WTC11 (cell line): ENCODE measurements around the gene SMCO1. TPM values are rescaled to one million over a fixed set of nuclear protein-coding genes. Genes with fewer than 3 reads are reported as not detected.
"Not testable (repeated sequence)": the region's sequence is repeated elsewhere in the genome, so short reads cannot be mapped to it uniquely, and the experiment has no call there.

Experiments
- ATAC-seq: fragments of 200-7000 bp; cut with Tn5 transposase; 2 replicates; pipeline ENCODE4 v1.10.0; 2021; ENCODE audit warnings: mild to moderate bottlenecking, moderate library complexity
- CTCF ChIA-PET: fragments of 300-600 bp; sonication (Branson Sonifier 250); formaldehyde crosslinking; loops from one replicate; lab custom pipeline; 2021; ENCODE audit warnings: antibody characterized with exemption; lab: Charles Lee
- POLR2A ChIA-PET: fragments of 350-600 bp; sonication (Branson Sonifier 250); formaldehyde crosslinking; loops from one replicate; lab custom pipeline; 2021; ENCODE audit warnings: antibody characterized with exemption; lab: Charles Lee
- DNase-seq: peaks from one replicate; pipeline ENCODE4 v3.0.0; 2021; ENCODE audit warnings: low spot score
- H3K27ac Mint-ChIP-seq: 2 replicates; pipeline ENCODE4 v1.8.0; 2021; ENCODE audit warnings: mixed read lengths
- H3K27me3 Mint-ChIP-seq: 2 replicates; pipeline ENCODE4 v1.8.0; 2021; ENCODE audit warnings: low read depth, mild to moderate bottlenecking, moderate library complexity, mixed read lengths
- H3K36me3 Mint-ChIP-seq: 2 replicates; pipeline ENCODE4 v1.8.0; 2021; ENCODE audit warnings: mixed read lengths
- H3K4me1 Mint-ChIP-seq: 2 replicates; pipeline ENCODE4 v1.8.0; 2022; ENCODE audit warnings: mixed read lengths
- H3K4me3 Mint-ChIP-seq: 2 replicates; pipeline ENCODE4 v1.8.0; 2021; ENCODE audit warnings: mild to moderate bottlenecking, moderate library complexity, mixed read lengths
- H3K9me3 Mint-ChIP-seq: 2 replicates; pipeline ENCODE4 v1.8.0; 2021; ENCODE audit warnings: mixed read lengths
- CREB1 ChIP-seq: sonication (generic); formaldehyde crosslinking; IDR thresholded peaks from 2 replicates; pipeline ENCODE4 v1.8.0; 2023; ENCODE audit warnings: mild to moderate bottlenecking, missing genetic modification reagents
- CREM ChIP-seq: sonication (generic); formaldehyde crosslinking; IDR thresholded peaks from 2 replicates; pipeline ENCODE4 v1.8.1; 2022; ENCODE audit warnings: mild to moderate bottlenecking, missing genetic modification reagents, moderate library complexity
- IRF2 ChIP-seq: sonication (generic); formaldehyde crosslinking; IDR thresholded peaks from 2 replicates; pipeline ENCODE4 v1.8.0; 2022; ENCODE audit warnings: low read depth, missing genetic modification reagents, borderline replicate concordance
- MXD4 ChIP-seq: fragments of 250-450 bp; sonication (Bioruptor Pico); IDR thresholded peaks from 2 replicates; pipeline ENCODE4 v1.8.0; 2021; ENCODE audit warnings: mild to moderate bottlenecking, moderate library complexity, borderline replicate concordance
- NR2C2 ChIP-seq: sonication (generic); formaldehyde crosslinking; IDR thresholded peaks from 2 replicates; pipeline ENCODE4 v1.8.0; 2022; ENCODE audit warnings: mild to moderate bottlenecking, missing genetic modification reagents
- RORB ChIP-seq: fragments of 250-450 bp; sonication (Bioruptor Pico); IDR thresholded peaks from 2 replicates; pipeline ENCODE4 v1.9.0; 2021; ENCODE audit warnings: mild to moderate bottlenecking
- TCF7 ChIP-seq: sonication (generic); formaldehyde crosslinking; IDR thresholded peaks from 2 replicates; pipeline ENCODE4 v1.8.0; 2022; ENCODE audit warnings: mild to moderate bottlenecking, low read depth, missing genetic modification reagents, moderate library complexity
- ZNF138 ChIP-seq: sonication (generic); formaldehyde crosslinking; conservative IDR thresholded peaks from 2 replicates; pipeline ENCODE4 v1.8.1; 2022; ENCODE audit warnings: mild to moderate bottlenecking, moderate library complexity, missing genetic modification reagents
- ZNF416 ChIP-seq: fragments of 250-450 bp; sonication (Bioruptor Pico); IDR thresholded peaks from 2 replicates; pipeline ENCODE4 v1.9.0; 2021; ENCODE audit warnings: mild to moderate bottlenecking, inconsistent platforms
- total RNA-seq: library from RNA; stranded (reverse); gene quantifications from 3 replicates; pipeline ENCODE4 v1.2.3, GENCODE V29; 2021
- TF ChIP-seq, protein P1 (sequence below): sonication (generic); formaldehyde crosslinking; conservative IDR thresholded peaks from 2 replicates; pipeline ENCODE4 v1.8.1; 2022; ENCODE audit warnings: mild to moderate bottlenecking, missing genetic modification reagents
- TF ChIP-seq, protein P2 (sequence below): sonication (generic); formaldehyde crosslinking; IDR thresholded peaks from 2 replicates; pipeline ENCODE4 v1.8.0; 2022; ENCODE audit warnings: mild to moderate bottlenecking, missing genetic modification reagents
- TF ChIP-seq, protein P3 (sequence below): sonication (generic); formaldehyde crosslinking; IDR thresholded peaks from 2 replicates; pipeline ENCODE4 v1.8.0; 2022; ENCODE audit warnings: mild to moderate bottlenecking, missing genetic modification reagents
- TF ChIP-seq, protein P4 (sequence below): sonication (generic); formaldehyde crosslinking; IDR thresholded peaks from 2 replicates; pipeline ENCODE4 v1.8.0; 2023; ENCODE audit warnings: mild to moderate bottlenecking, missing genetic modification reagents
- TF ChIP-seq, protein P5 (sequence below): sonication (generic); formaldehyde crosslinking; IDR thresholded peaks from 2 replicates; pipeline ENCODE4 v1.8.1; 2023; ENCODE audit warnings: mild to moderate bottlenecking, missing genetic modification reagents, moderate library complexity

SMCO1 gene
- total RNA-seq, 1 experiment from 2014 or later: not detected

DNA sequence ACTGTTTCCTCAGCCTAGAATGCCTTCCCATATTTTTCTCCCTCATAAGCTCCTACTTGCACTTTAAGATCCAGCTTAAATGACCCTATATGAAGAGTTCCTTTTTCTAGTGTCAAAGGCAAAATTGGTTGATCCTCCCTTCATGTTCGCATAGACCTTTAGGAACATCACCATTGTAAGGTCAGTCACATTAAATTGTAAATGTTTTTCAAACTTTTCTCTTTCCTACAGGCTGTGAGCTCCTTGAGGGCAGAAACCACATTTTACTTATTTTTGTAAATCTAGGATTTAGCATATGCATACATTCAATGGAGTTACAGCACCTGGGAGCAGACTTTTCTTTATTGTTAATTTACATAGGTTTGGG lies 813 bp downstream of the SMCO1 start (continued):
- TF ChIP-seq CREB1 (CRISPR knock-in tag) (no peak), IRF2 (CRISPR knock-in tag) (no peak), ZNF138 (CRISPR knock-in tag) (no peak), MXD4 (CRISPR knock-in tag) (no peak)
- TF ChIP-seq, protein P1, sequence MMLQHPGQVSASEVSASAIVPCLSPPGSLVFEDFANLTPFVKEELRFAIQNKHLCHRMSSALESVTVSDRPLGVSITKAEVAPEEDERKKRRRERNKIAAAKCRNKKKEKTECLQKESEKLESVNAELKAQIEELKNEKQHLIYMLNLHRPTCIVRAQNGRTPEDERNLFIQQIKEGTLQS (CRISPR knock-in tag): no peak
- TF ChIP-seq, protein P2, sequence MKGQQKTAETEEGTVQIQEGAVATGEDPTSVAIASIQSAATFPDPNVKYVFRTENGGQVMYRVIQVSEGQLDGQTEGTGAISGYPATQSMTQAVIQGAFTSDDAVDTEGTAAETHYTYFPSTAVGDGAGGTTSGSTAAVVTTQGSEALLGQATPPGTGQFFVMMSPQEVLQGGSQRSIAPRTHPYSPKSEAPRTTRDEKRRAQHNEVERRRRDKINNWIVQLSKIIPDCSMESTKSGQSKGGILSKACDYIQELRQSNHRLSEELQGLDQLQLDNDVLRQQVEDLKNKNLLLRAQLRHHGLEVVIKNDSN (CRISPR knock-in tag): no peak

DNA sequence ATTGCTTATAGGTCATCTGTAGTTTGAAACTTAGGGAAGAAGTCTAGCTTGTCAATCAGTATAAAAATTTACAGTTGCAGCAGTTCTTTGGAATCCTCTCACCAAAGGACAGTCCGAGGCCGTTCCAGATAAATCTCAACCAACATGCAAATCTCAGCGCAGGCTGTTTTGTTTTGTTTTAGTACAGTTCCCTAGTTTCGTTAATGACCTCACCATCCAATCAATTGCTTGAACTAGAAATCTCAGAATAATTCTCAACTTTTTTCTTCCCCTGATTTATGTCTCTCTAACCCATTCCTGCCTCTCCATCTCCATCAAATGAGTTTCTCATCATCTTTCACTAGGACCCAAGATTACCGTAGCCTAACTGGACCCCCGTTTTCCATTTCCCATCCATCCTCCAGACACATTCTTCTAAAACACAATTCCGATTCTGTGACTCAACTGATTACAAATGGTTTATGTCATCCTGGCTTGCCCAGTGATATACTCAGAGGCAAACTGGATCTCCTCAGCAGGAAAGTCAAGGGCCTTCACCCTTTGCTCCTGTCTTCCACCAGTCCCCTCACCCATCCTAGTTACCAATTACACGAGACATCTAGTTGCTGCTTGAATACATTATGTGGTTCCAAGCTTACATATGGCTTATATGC lies 1.3 kb downstream of the SMCO1 start:
- POLR2A ChIA-PET: interaction anchor here (0.6 kb wide), 1 partner anchor 356 kb away, joined by 4 read pairs; no protein-coding TSS in a partner anchor
- TF ChIP-seq TCF7 (CRISPR knock-in tag) (no peak), CREM (CRISPR knock-in tag) (no peak), ZNF416 (CRISPR knock-in tag) (no peak), NR2C2 (CRISPR knock-in tag) (no peak), RORB (CRISPR knock-in tag) (no peak)
- TF ChIP-seq, protein P3, sequence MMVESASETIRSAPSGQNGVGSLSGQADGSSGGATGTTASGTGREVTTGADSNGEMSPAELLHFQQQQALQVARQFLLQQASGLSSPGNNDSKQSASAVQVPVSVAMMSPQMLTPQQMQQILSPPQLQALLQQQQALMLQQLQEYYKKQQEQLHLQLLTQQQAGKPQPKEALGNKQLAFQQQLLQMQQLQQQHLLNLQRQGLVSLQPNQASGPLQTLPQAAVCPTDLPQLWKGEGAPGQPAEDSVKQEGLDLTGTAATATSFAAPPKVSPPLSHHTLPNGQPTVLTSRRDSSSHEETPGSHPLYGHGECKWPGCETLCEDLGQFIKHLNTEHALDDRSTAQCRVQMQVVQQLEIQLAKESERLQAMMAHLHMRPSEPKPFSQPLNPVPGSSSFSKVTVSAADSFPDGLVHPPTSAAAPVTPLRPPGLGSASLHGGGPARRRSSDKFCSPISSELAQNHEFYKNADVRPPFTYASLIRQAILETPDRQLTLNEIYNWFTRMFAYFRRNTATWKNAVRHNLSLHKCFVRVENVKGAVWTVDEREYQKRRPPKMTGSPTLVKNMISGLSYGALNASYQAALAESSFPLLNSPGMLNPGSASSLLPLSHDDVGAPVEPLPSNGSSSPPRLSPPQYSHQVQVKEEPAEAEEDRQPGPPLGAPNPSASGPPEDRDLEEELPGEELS (CRISPR knock-in tag): no peak
- TF ChIP-seq, protein P4, sequence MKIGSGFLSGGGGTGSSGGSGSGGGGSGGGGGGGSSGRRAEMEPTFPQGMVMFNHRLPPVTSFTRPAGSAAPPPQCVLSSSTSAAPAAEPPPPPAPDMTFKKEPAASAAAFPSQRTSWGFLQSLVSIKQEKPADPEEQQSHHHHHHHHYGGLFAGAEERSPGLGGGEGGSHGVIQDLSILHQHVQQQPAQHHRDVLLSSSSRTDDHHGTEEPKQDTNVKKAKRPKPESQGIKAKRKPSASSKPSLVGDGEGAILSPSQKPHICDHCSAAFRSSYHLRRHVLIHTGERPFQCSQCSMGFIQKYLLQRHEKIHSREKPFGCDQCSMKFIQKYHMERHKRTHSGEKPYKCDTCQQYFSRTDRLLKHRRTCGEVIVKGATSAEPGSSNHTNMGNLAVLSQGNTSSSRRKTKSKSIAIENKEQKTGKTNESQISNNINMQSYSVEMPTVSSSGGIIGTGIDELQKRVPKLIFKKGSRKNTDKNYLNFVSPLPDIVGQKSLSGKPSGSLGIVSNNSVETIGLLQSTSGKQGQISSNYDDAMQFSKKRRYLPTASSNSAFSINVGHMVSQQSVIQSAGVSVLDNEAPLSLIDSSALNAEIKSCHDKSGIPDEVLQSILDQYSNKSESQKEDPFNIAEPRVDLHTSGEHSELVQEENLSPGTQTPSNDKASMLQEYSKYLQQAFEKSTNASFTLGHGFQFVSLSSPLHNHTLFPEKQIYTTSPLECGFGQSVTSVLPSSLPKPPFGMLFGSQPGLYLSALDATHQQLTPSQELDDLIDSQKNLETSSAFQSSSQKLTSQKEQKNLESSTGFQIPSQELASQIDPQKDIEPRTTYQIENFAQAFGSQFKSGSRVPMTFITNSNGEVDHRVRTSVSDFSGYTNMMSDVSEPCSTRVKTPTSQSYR (CRISPR knock-in tag): no peak
- TF ChIP-seq, protein P5, sequence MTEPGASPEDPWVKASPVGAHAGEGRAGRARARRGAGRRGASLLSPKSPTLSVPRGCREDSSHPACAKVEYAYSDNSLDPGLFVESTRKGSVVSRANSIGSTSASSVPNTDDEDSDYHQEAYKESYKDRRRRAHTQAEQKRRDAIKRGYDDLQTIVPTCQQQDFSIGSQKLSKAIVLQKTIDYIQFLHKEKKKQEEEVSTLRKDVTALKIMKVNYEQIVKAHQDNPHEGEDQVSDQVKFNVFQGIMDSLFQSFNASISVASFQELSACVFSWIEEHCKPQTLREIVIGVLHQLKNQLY (CRISPR knock-in tag): no peak
- Mint-ChIP-seq H3K9me3 (peaks cover 30% of the 10 kb centered on the region), H3K4me1 (peaks cover 8% of the 10 kb centered on the region), H3K27me3 (0 out of 2 replicates have a peak, but pooled peaks cover 5% of the 10 kb centered on the region), H3K27ac (no peak overlapping the region), H3K4me3 (no peak overlapping the region), H3K36me3 (peaks cover 19% of the 10 kb centered on the region)
- CTCF ChIA-PET: interaction anchor here (0.6 to 3.1 kb wide), 2 partner anchors 9 to 254 kb away, joined by 3 to 12 read pairs; no protein-coding TSS in a partner anchor
- ATAC-seq (no peak), DNase-seq (no peak)

DNA sequence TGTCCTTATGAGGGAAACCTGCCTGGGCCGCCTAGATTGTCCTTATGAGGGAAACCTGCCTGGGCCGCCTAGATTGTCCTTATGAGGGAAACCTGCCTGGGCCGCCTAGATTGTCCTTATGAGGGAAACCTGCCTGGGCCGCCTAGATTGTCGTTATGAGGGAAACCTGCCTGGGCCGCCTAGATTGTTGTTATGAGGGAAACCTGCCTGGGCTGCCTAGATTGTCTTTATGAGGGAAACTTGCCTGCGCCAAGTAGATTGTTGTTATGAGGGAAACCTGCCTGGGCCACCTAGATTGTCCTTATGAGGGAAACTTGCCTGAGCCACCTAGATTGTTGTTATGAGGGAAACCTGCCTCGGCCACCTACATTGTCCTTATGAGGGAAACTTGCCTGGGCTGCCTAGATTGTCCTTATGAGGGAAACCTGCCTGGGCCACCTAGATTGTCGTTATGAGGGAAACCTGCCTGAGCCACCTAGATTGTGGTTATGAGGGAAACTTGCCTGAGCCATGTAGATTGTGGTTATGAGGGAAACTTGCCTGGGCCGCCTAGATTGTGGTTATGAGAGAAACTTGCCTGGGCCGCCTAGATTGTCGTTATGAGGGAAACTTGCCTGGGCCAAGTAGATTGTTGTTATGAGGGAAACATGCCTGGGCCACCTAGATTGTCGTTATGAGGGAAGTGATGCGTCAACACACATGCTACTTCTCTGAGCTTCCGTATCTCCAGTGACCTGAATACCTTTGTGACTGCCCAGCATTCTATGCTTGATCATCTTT lies 3.3 kb downstream of the SMCO1 start:
- CTCF ChIA-PET: interaction anchor here (3.1 kb wide), 1 partner anchor 11 kb away, joined by 12 read pairs; no protein-coding TSS in a partner anchor
- not testable (repeated sequence) for H3K4me3 Mint-ChIP-seq, DNase-seq, H3K27ac Mint-ChIP-seq, H3K27me3 Mint-ChIP-seq, H3K4me1 Mint-ChIP-seq, ATAC-seq
- POLR2A ChIA-PET: interaction anchor here (0.7 kb wide), 2 partner anchors 56 to 71 kb away, joined by 4 to 5 read pairs; no protein-coding TSS in a partner anchor
- H3K36me3 Mint-ChIP-seq: peaks cover 11% of the 10 kb centered on the region
- H3K9me3 Mint-ChIP-seq: peaks cover 25% of the 10 kb centered on the region

DNA sequence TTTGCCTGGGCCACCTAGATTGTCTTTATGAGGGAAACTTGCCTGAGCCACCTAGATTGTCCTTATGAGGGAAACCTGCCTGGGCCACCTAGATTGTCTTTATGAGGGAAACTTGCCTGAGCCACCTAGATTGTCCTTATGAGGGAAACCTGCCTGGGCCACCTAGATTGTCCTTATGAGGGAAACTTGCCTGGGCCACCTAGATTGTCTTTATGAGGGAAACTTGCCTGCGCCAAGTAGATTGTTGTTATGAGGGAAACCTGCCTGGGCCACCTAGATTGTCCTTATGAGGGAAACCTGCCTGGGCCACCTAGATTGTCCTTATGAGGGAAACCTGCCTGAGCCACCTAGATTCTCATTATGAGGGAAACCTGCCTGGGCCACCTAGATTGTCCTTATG lies 4.0 kb downstream of the SMCO1 start:
- CTCF ChIA-PET: interaction anchor here (1.5 kb wide), 1 partner anchor 18 kb away, joined by 3 read pairs; no protein-coding TSS in a partner anchor
- H3K4me1 Mint-ChIP-seq, POLR2A ChIA-PET, ATAC-seq, H3K4me3 Mint-ChIP-seq, H3K27ac Mint-ChIP-seq, DNase-seq, H3K27me3 Mint-ChIP-seq: not testable (repeated sequence)
- Mint-ChIP-seq H3K36me3 (peaks cover 13% of the 10 kb centered on the region), H3K9me3 (peaks cover 28% of the 10 kb centered on the region)
